Kidney (tissue), 14 donors: ENCODE results near the gene COL25A1. TPM values are rescaled to one million over a fixed set of nuclear protein-coding genes. Genes with fewer than 3 reads are reported as not detected.

Experiments
- DNase-seq, 5 donors: peaks; one replicate each; pipeline ENCODE4 v3.0.0-alpha.2; 2013 to 2020
- FAIRE-seq: peaks from 2 replicates; lab custom pipeline; 2012; peaks lifted over from hg19 to GRCh38; lab: Jason Lieb, UNC
- H3K27ac ChIP-seq, 2 donors: one replicate each; pipeline ENCODE4 v1.7.0; 2013; ENCODE audit warnings: low read depth in 2 of 2, low read length in 2 of 2, inconsistent platforms in 1 of 2
- H3K27me3 ChIP-seq: one replicate; pipeline ENCODE4 v1.7.1; 2013; ENCODE audit warnings: low read length, inconsistent platforms; ENCODE audit not compliant: control insufficient read depth, insufficient read depth
- H3K36me3 ChIP-seq, 3 donors: one replicate each; pipeline versions ENCODE4 v1.7.0 to v1.7.1; 2013; ENCODE audit warnings: low read length in 3 of 3, control low read depth in 1 of 3, inconsistent platforms in 1 of 3; ENCODE audit not compliant: insufficient read depth in 3 of 3, control insufficient read depth in 2 of 3
- H3K4me1 ChIP-seq, 3 donors: one replicate each; pipeline versions ENCODE4 v1.7.0 to v1.7.1; 2013; ENCODE audit warnings: low read length in 3 of 3, inconsistent platforms in 1 of 3, low read depth in 1 of 3; ENCODE audit not compliant: control insufficient read depth in 2 of 3, insufficient read depth in 2 of 3
- H3K4me3 ChIP-seq, 3 donors: one replicate each; pipeline versions ENCODE4 v1.7.0 to v1.8.1; 2013; ENCODE audit warnings: low read length in 3 of 3, control low read depth in 1 of 3, inconsistent platforms in 1 of 3
- H3K9ac ChIP-seq, 3 donors: one replicate each; pipeline versions ENCODE4 v1.7.0 to v1.7.1; 2013; ENCODE audit warnings: low read length in 3 of 3, control low read depth in 1 of 3, inconsistent platforms in 1 of 3
- H3K9me3 ChIP-seq, 3 donors: one replicate each; pipeline versions ENCODE4 v1.7.0 to v1.7.1; 2013; ENCODE audit warnings: low read length in 3 of 3, control low read depth in 1 of 3, inconsistent platforms in 1 of 3; ENCODE audit not compliant: control insufficient read depth in 2 of 3, insufficient read depth in 1 of 3
- intact Hi-C: fragments of 100-400 bp; cut with DNase I; formaldehyde crosslinking; loops from one replicate; pipeline ENCODE4 v1.11.1; 2022
- polyA plus RNA-seq: library from polyadenylated mRNA; stranded (reverse); fragments of 350-450 nt; fragmentation: Illumina TruSeq; extraction: RNeasy Lipid Tissue Mini Kit (QIAGEN cat#74804); gene quantifications from one replicate; pipeline ENCODE4 v1.2.3, GENCODE V29; 2014; ENCODE audit warnings: low read depth, low replicate concordance; ENCODE audit not compliant: insufficient read depth
- total RNA-seq: library from RNA; stranded (reverse); fragmentation: NEBNext Ultra II Directional; extraction: Animal tissue kit (Norgen Biotek cat#: 25700); gene quantifications from one replicate; pipeline ENCODE4 v1.2.1, GENCODE V29; 2021
- TF ChIP-seq, protein P1 (sequence below): IDR thresholded peaks from 3 replicates; pipeline ENCODE4 v1.5.1; 2012; ENCODE audit warnings: mild to moderate bottlenecking, moderate library complexity, borderline replicate concordance; ENCODE audit not compliant: insufficient read depth; ENCODE audit errors: extremely low read depth
- donor health status: control.
- donor health status: control.
- donor health status: control.
- donor health status: control.
- donor health status: control.
- donor health status: DM: yes; HTN: yes; CAD: no.
- donor health status: Normal renal cell carcinoma (clear cell type).

Gene COL25A1
- total and polyA plus RNA-seq, 2 donors from 2014 or later = 0.52 to 2.3 TPM

DNA sequence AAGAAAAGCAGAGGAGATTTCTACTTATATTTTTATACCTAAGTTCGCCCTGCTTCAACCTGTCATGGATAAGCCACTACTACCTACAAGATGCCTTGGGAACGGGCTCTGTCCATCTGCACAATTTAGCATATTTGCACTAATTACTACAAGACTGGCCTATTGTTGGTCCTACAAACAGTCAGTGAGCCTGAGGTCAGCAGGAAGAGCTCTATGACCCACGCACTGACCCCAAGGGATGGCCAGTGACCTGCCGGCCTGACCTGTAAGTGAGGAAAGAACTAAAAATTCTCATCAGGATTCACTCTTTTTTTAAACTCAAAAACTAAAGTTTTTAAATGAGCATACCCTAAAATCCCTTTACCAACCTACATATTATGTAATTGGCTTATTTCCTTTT, 142.0 kb downstream of the COL25A1 start:
- no peaks in the 10 kb centered on the region for H3K36me3 ChIP-seq
- FAIRE-seq (no peak), DNase-seq (no peak)
- no peak overlapping the region for H3K9ac ChIP-seq
- intact Hi-C loops = no loop called here
- no peaks in the 10 kb centered on the region for H3K4me1 ChIP-seq
- TF ChIP-seq, protein P1, sequence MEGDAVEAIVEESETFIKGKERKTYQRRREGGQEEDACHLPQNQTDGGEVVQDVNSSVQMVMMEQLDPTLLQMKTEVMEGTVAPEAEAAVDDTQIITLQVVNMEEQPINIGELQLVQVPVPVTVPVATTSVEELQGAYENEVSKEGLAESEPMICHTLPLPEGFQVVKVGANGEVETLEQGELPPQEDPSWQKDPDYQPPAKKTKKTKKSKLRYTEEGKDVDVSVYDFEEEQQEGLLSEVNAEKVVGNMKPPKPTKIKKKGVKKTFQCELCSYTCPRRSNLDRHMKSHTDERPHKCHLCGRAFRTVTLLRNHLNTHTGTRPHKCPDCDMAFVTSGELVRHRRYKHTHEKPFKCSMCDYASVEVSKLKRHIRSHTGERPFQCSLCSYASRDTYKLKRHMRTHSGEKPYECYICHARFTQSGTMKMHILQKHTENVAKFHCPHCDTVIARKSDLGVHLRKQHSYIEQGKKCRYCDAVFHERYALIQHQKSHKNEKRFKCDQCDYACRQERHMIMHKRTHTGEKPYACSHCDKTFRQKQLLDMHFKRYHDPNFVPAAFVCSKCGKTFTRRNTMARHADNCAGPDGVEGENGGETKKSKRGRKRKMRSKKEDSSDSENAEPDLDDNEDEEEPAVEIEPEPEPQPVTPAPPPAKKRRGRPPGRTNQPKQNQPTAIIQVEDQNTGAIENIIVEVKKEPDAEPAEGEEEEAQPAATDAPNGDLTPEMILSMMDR = no peak
- no peaks in the 10 kb centered on the region for H3K9me3 ChIP-seq
- H3K27ac ChIP-seq = no peak overlapping the region
- no peaks in the 10 kb centered on the region for H3K27me3 ChIP-seq
- H3K4me3 ChIP-seq = no peak overlapping the region

DNA sequence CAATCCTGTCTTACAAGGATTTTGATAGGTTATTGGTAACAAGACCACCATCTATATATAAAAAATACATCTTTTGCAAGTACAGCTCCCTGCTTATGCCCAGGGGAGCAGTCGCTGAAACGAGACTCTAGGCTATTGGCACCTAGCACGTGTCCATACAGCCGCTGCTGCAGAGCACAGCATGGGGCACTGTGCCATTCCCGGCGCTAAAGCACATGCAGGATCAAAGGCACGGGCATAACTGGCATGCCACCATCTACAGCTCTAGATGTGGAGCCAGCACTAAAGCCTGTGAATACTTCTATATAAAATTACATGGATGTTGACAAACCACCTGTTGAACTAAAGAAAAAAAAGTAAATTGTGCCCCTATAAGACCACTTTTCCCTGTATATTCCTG, 144.8 kb downstream of the COL25A1 start:
- Histone ChIP-seq H3K27me3 (no peaks in the 10 kb centered on the region), H3K36me3 (no peaks in the 10 kb centered on the region), H3K27ac (no peak overlapping the region), H3K9ac (no peak overlapping the region), H3K9me3 (no peaks in the 10 kb centered on the region), H3K4me3 (no peak overlapping the region), H3K4me1 (no peaks in the 10 kb centered on the region)
- FAIRE-seq (no peak), DNase-seq (no peak)
- TF ChIP-seq, protein P1 = no peak
- intact Hi-C loops = no loop called here

DNA sequence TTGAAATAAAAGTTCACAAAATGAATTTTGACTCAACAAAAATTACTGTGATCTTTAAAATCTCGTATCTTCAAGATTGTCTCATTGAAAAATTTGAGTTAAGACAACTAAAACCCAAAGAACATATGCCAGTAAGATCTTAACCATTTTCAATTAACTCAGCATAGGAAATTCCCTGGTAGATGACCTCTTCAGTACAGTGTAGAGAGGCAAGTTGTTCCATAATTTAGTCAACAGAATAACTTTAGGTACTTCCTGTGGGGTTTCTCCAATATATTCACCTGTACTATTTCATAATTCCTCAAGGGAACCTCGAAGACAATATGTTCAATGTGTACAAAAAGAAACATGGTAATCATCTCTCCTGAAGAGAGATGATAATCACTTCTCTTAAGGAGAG, 145.3 kb downstream of the COL25A1 start:
- Histone ChIP-seq H3K4me3 (no peak overlapping the region), H3K4me1 (no peaks in the 10 kb centered on the region), H3K9me3 (no peaks in the 10 kb centered on the region), H3K27me3 (no peaks in the 10 kb centered on the region), H3K36me3 (no peaks in the 10 kb centered on the region), H3K27ac (no peak overlapping the region), H3K9ac (no peak overlapping the region)
- no peak for FAIRE-seq
- TF ChIP-seq, protein P1 = no peak
- intact Hi-C loops = no loop called here
- no peak for DNase-seq

DNA sequence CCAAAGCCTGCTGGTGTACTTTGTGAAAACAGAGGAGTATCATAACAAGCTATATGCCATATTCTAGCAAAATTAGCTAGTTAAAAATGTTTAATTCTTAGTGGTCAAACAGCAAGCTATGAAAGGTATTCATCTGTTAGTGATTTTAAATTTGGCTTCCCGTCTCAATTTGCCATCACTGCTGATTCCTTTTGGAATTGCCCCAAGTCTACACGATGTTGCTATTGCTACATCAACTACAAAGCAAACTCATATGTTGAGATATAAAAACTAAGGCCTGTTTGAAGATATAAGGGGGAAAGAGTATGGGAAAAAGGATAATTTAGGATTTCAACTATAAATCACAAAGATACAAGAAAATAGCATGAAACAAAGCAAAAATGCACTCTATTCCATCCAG, 146.1 kb downstream of the COL25A1 start:
- H3K27ac ChIP-seq = no peak overlapping the region
- intact Hi-C loops = no loop called here
- FAIRE-seq = no peak
- H3K4me1 ChIP-seq = no peaks in the 10 kb centered on the region
- TF ChIP-seq, protein P1 = no peak
- H3K4me3 ChIP-seq = no peak overlapping the region
- H3K27me3 ChIP-seq = no peaks in the 10 kb centered on the region
- H3K36me3 ChIP-seq = no peaks in the 10 kb centered on the region
- no peaks in the 10 kb centered on the region for H3K9me3 ChIP-seq
- DNase-seq = no peak
- H3K9ac ChIP-seq = no peak overlapping the region
